Measurements from ENCODE around the gene ABCG1.

Gene ABCG1

DNA sequence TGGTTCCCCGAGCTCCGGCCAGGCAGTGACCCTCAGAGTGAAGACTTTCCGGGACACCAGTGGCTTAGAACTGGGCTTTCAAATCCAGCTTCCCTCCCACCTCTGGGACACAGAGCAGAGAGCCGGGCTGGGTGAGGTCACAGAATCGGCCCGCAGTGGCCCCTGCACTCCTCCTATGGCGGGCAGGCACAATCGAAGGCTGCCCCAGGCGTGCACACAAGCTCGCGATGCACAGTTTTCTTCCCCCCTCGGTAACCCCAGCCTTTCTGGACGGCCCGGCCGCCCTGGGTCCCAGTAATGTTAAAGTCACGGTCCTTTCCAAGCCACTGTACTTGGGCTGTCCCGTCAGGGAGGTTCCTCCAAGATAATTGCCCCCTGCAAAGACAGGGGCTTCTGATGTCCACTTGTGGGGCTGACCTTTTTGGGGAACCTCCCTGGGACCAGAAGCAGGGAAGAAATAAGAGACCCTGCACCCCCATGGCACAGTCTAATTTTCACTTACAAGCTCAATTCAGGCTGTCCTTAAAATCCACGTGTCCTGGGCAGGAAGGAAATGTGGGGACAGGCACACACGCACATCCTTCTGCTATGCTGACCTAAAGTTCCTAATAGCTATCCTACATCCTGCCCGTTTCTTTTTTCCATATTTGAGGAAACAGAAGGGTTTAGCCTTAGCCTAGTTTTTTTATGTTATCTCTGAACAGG lies 82.6 kb downstream of the ABCG1 start:
- Histone ChIP-seq H3K79me2 (ENCODE audit: insufficient read depth, low read depth) (no peaks in the 10 kb centered on the region), H3K4me2 (no peak overlapping the region), H2AFZ (ENCODE audit: low read depth) (no peak overlapping the region)

GRCh38 chr21:42302076-42302650 lies 83.2 kb downstream of the ABCG1 start:
- no peak overlapping the region for H3K4me3 ChIP-seq (IDR thresholded peaks at IDR 0.05; ENCODE audit: insufficient read depth, low read depth, low read length)
- peaks cover 3% of the 10 kb centered on the region; the same call in 1 of the 2 replicates for H3K27me3 ChIP-seq (ENCODE audit: insufficient read depth, low read depth)
- H3K27ac ChIP-seq: no peak overlapping the region
- H4K20me1 ChIP-seq (ENCODE audit: insufficient read depth): no peaks in the 10 kb centered on the region
- H3K4me1 ChIP-seq (ENCODE audit: low read depth, poor library complexity, severe bottlenecking): no peaks in the 10 kb centered on the region
- TF ChIP-seq, protein P1, sequence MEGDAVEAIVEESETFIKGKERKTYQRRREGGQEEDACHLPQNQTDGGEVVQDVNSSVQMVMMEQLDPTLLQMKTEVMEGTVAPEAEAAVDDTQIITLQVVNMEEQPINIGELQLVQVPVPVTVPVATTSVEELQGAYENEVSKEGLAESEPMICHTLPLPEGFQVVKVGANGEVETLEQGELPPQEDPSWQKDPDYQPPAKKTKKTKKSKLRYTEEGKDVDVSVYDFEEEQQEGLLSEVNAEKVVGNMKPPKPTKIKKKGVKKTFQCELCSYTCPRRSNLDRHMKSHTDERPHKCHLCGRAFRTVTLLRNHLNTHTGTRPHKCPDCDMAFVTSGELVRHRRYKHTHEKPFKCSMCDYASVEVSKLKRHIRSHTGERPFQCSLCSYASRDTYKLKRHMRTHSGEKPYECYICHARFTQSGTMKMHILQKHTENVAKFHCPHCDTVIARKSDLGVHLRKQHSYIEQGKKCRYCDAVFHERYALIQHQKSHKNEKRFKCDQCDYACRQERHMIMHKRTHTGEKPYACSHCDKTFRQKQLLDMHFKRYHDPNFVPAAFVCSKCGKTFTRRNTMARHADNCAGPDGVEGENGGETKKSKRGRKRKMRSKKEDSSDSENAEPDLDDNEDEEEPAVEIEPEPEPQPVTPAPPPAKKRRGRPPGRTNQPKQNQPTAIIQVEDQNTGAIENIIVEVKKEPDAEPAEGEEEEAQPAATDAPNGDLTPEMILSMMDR (conservative IDR thresholded peaks at IDR 0.05; ENCODE audit: low read depth, low read length): no peak
- no peak overlapping the region for H3K9ac ChIP-seq
- H3K36me3 ChIP-seq (ENCODE audit: insufficient read depth): no peaks in the 10 kb centered on the region
- H3K4me2 ChIP-seq: no peak overlapping the region
- H3K79me2 ChIP-seq (ENCODE audit: insufficient read depth, low read depth): no peaks in the 10 kb centered on the region
- H2AFZ ChIP-seq (ENCODE audit: low read depth): no peak overlapping the region

More for the DNA sequence above, 82.6 kb downstream of the ABCG1 start:
- peaks cover 3% of the 10 kb centered on the region; the same call in 1 of the 2 replicates for H3K27me3 ChIP-seq (ENCODE audit: insufficient read depth, low read depth)
- no peak overlapping the region for H3K27ac ChIP-seq
- no peaks in the 10 kb centered on the region for H4K20me1 ChIP-seq (ENCODE audit: insufficient read depth)
- no peaks in the 10 kb centered on the region for H3K4me1 ChIP-seq (ENCODE audit: low read depth, poor library complexity, severe bottlenecking)
- no peak overlapping the region for H3K9ac ChIP-seq
- TF ChIP-seq, protein P1 (conservative IDR thresholded peaks at IDR 0.05; ENCODE audit: low read depth, low read length): no peak
- no peaks in the 10 kb centered on the region for H3K36me3 ChIP-seq (ENCODE audit: insufficient read depth)
- no peak overlapping the region for H3K4me3 ChIP-seq (IDR thresholded peaks at IDR 0.05; ENCODE audit: insufficient read depth, low read depth, low read length)

DNA sequence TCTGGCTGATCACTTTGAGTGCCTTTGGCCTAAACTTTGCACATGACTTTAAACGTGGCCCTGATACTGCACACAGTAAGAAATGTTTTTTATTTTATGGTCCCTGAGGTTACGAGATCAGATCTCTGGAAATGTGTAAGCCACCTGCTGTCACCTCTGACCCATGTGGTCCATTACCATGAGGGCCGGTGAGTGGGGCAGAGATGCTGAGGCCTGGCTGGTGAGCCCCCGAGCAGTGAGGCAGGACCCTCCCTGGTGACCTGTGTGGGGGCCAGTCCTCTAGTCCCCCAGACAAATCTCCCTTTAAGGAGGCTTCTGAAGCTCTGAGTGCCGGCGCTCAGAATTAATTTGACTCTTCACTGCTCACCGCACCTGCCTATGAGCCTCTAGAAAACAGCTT lies 83.9 kb downstream of the ABCG1 start:
- TF ChIP-seq, protein P1 (conservative IDR thresholded peaks at IDR 0.05; ENCODE audit: low read depth, low read length): no peak
- no peak overlapping the region for H3K4me3 ChIP-seq (IDR thresholded peaks at IDR 0.05; ENCODE audit: insufficient read depth, low read depth, low read length)
- H3K9ac ChIP-seq: no peak overlapping the region

GRCh38 chr21:42303443-42303842 lies 84.5 kb downstream of the ABCG1 start:
- Histone ChIP-seq H3K36me3 (ENCODE audit: insufficient read depth) (no peaks in the 10 kb centered on the region), H3K4me2 (no peak overlapping the region), H3K9ac (no peak overlapping the region), H3K27me3 (ENCODE audit: insufficient read depth, low read depth) (peaks cover 10% of the 10 kb centered on the region; the same call in 1 of the 2 replicates), H3K79me2 (ENCODE audit: insufficient read depth, low read depth) (no peaks in the 10 kb centered on the region), H2AFZ (ENCODE audit: low read depth) (no peak overlapping the region), H3K4me1 (ENCODE audit: low read depth, poor library complexity, severe bottlenecking) (no peaks in the 10 kb centered on the region), H3K27ac (no peak overlapping the region), H3K4me3 (IDR thresholded peaks at IDR 0.05; ENCODE audit: insufficient read depth, low read depth, low read length) (no peak overlapping the region), H4K20me1 (ENCODE audit: insufficient read depth) (no peaks in the 10 kb centered on the region)
- TF ChIP-seq, protein P1 (conservative IDR thresholded peaks at IDR 0.05; ENCODE audit: low read depth, low read length): no peak

More for the DNA sequence above, 83.9 kb downstream of the ABCG1 start:
- H3K4me1 ChIP-seq (ENCODE audit: low read depth, poor library complexity, severe bottlenecking): no peaks in the 10 kb centered on the region
- no peaks in the 10 kb centered on the region for H3K36me3 ChIP-seq (ENCODE audit: insufficient read depth)
- H4K20me1 ChIP-seq (ENCODE audit: insufficient read depth): no peaks in the 10 kb centered on the region
- no peak overlapping the region for H2AFZ ChIP-seq (ENCODE audit: low read depth)
- H3K79me2 ChIP-seq (ENCODE audit: insufficient read depth, low read depth): no peaks in the 10 kb centered on the region
- H3K27me3 ChIP-seq (ENCODE audit: insufficient read depth, low read depth): peaks cover 8% of the 10 kb centered on the region; the same call in 1 of the 2 replicates
- H3K4me2 ChIP-seq: no peak overlapping the region
- no peak overlapping the region for H3K27ac ChIP-seq

Measured in KMS-11 (cell line).